ENCODE data around the gene LIN7A. TPM values are rescaled to one million over a fixed set of nuclear protein-coding genes. Genes with fewer than 3 reads are reported as not detected.

The LIN7A gene
- total RNA-seq, 4 donors from 2014 or later, result 10.2 to 31.2 (median 16.5) TPM

GRCh38 chr12:80780746-80781145, 157.0 kb downstream of the LIN7A start:
- no peaks in the 10 kb centered on the region for H3K27me3 ChIP-seq
- H3K27ac ChIP-seq, result no peak overlapping the region
- TF ChIP-seq POLR2A (IDR thresholded peaks at IDR 0.05) (no peak), CTCF (IDR thresholded peaks at IDR 0.05) (no peak)
- no peaks in the 10 kb centered on the region for H3K9me3 ChIP-seq
- intact Hi-C loops (cut with DNase I; ENCODE audit: low total_unique reads), result no loop called here
- no peaks in the 10 kb centered on the region for H3K4me1 ChIP-seq
- DNase-seq, result no peak
- H3K4me3 ChIP-seq, result no peak overlapping the region
- H3K36me3 ChIP-seq, result no peaks in the 10 kb centered on the region

- Histone ChIP-seq H3K27ac (peak overlapping the region; percentile 43 to 61), H3K36me3 (no peaks in the 10 kb centered on the region), H3K27me3 (no peaks in the 10 kb centered on the region), H3K4me3 (no peak overlapping the region), H3K9me3 (no peaks in the 10 kb centered on the region), H3K4me1 (no peaks in the 10 kb centered on the region)
- peak; percentile 32 to 46 for DNase-seq
- no peak for TF ChIP-seq POLR2A (IDR thresholded peaks at IDR 0.05)
- TF ChIP-seq CTCF (IDR thresholded peaks at IDR 0.05), result no peak
- intact Hi-C loops (cut with DNase I; ENCODE audit: low total_unique reads), result no loop called here
Observed at GRCh38 chr12:80778005-80778541, 159.7 kb downstream of the LIN7A start.

GRCh38 chr12:80777587-80777986, 160.1 kb downstream of the LIN7A start:
- TF ChIP-seq CTCF (IDR thresholded peaks at IDR 0.05) (no peak), POLR2A (IDR thresholded peaks at IDR 0.05) (no peak)
- Histone ChIP-seq H3K36me3 (no peaks in the 10 kb centered on the region), H3K4me3 (no peak overlapping the region), H3K27ac (peak overlapping the region; percentile 43 to 61), H3K9me3 (no peaks in the 10 kb centered on the region), H3K27me3 (no peaks in the 10 kb centered on the region), H3K4me1 (no peaks in the 10 kb centered on the region)
- DNase-seq, result no peak
- intact Hi-C loops (cut with DNase I; ENCODE audit: low total_unique reads), result no loop called here

GRCh38 chr12:80776706-80777105, 161.0 kb downstream of the LIN7A start:
- intact Hi-C loops (cut with DNase I; ENCODE audit: low total_unique reads), result no loop called here
- Histone ChIP-seq H3K36me3 (no peaks in the 10 kb centered on the region), H3K9me3 (no peaks in the 10 kb centered on the region), H3K4me1 (no peaks in the 10 kb centered on the region), H3K4me3 (no peak overlapping the region), H3K27me3 (no peaks in the 10 kb centered on the region), H3K27ac (peak overlapping the region in 1 of 2 donors; percentile 43)
- TF ChIP-seq CTCF (IDR thresholded peaks at IDR 0.05) (no peak), POLR2A (IDR thresholded peaks at IDR 0.05) (no peak)
- DNase-seq, result no peak

- H3K9me3 ChIP-seq, result no peaks in the 10 kb centered on the region
- no peak for DNase-seq
- no peak overlapping the region for H3K4me3 ChIP-seq
- TF ChIP-seq CTCF (IDR thresholded peaks at IDR 0.05) (no peak), POLR2A (IDR thresholded peaks at IDR 0.05) (no peak)
- intact Hi-C loops (cut with DNase I; ENCODE audit: low total_unique reads), result no loop called here
- no peaks in the 10 kb centered on the region for H3K36me3 ChIP-seq
- no peak overlapping the region for H3K27ac ChIP-seq
- no peaks in the 10 kb centered on the region for H3K4me1 ChIP-seq
- no peaks in the 10 kb centered on the region for H3K27me3 ChIP-seq
Observed at GRCh38 chr12:80770958-80771357, 166.8 kb downstream of the LIN7A start.

Measured in uterus (tissue), 4 donors.